ENCODE measurements around the gene ZSCAN9. TPM values are rescaled to one million over a fixed set of nuclear protein-coding genes. Genes with fewer than 3 reads are reported as not detected.

ZSCAN9 gene
- total and polyA plus RNA-seq, 2 of the 13 experiments (the other 11 are each of a cell fraction or from before 2014, with no cell fraction given) = 14.6 to 17.8 TPM

DNA sequence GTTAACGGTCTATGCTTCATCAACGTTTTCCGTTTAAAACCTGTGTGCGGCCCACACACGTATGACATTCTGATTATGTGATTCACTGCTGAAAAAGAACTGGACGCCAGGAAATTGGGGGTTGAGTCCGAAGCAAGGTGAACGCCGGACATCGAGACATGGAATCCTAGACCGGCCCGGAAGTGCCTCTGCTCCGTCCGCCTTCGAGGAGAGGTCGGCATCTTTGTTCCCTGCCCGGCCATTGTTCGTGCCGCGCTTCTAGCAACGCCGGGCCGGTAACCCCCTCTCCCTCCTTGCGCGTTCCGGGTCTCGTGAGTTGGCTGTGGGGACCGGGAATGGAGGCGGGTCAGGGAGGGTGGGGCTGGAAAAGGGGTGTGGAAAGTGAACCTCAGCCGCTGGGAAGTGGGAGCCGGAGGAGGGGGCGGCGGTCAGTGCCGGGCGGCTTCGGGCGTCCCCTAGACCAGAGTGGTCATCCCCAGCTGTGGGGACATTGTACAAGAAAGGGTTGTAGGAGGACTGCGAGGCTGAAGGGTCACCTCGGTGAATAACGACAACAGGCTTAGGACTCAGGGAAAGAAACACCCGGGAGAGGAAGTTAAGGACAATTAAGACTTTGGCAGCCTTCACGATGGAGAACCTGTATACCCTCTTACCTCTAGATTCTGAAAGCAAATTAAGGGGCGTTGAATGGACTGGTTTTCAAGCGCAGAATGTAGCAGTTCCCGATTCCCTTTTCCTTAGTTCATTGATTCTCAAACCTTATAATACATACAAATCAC is at the start of gene ZSCAN9 (continued):
- TF ChIP-seq, protein P1, sequence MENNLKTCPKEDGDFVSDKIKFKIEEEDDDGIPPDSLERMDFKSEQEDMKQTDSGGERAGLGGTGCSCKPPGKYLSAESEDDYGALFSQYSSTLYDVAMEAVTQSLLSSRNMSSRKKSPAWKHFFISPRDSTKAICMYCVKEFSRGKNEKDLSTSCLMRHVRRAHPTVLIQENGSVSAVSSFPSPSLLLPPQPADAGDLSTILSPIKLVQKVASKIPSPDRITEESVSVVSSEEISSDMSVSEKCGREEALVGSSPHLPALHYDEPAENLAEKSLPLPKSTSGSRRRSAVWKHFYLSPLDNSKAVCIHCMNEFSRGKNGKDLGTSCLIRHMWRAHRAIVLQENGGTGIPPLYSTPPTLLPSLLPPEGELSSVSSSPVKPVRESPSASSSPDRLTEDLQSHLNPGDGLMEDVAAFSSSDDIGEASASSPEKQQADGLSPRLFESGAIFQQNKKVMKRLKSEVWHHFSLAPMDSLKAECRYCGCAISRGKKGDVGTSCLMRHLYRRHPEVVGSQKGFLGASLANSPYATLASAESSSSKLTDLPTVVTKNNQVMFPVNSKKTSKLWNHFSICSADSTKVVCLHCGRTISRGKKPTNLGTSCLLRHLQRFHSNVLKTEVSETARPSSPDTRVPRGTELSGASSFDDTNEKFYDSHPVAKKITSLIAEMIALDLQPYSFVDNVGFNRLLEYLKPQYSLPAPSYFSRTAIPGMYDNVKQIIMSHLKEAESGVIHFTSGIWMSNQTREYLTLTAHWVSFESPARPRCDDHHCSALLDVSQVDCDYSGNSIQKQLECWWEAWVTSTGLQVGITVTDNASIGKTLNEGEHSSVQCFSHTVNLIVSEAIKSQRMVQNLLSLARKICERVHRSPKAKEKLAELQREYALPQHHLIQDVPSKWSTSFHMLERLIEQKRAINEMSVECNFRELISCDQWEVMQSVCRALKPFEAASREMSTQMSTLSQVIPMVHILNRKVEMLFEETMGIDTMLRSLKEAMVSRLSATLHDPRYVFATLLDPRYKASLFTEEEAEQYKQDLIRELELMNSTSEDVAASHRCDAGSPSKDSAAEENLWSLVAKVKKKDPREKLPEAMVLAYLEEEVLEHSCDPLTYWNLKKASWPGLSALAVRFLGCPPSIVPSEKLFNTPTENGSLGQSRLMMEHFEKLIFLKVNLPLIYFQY (CRISPR knock-in tag; IDR thresholded peaks at IDR 0.05; ENCODE audit: borderline replicate concordance) = peak; percentile 25; the same call in 1 of the 2 replicates
- TF ChIP-seq CAMTA2 (CRISPR knock-in tag; IDR thresholded peaks at IDR 0.05; ENCODE audit: borderline replicate concordance) (peak; percentile 54; the same call in 1 of the 2 replicates), HOXA5 (CRISPR knock-in tag; IDR thresholded peaks at IDR 0.05) (0 out of 2 replicates have a peak, but pooled peaks have one; percentile 33), EHMT2 (IDR thresholded peaks at IDR 0.05; ENCODE audit: borderline replicate concordance, low read depth, low read length) (peak; percentile 86; the same call in 1 of the 2 replicates), ZNF260 (CRISPR knock-in tag; IDR thresholded peaks at IDR 0.05; ENCODE audit: borderline replicate concordance, low read depth) (no peak), ZNF883 (CRISPR knock-in tag; IDR thresholded peaks at IDR 0.05; ENCODE audit: not compliant biosample characterization) (peak; percentile 81), RFX5 (IDR thresholded peaks at IDR 0.05; ENCODE audit: low read depth, low read length) (no peak), CENPX (CRISPR knock-in tag; IDR thresholded peaks at IDR 0.05) (no peak), RFX3 (CRISPR knock-in tag; IDR thresholded peaks at IDR 0.05) (no peak), ZFP62 (CRISPR knock-in tag; IDR thresholded peaks at IDR 0.05) (no peak), PCBP2 (optimal IDR thresholded peaks at IDR 0.05; ENCODE audit: low read depth, low read length, poor library complexity, severe bottlenecking) (no peak), FOXK2 (IDR thresholded peaks at IDR 0.05) (no peak), JUNB (CRISPR knock-in tag; IDR thresholded peaks at IDR 0.05; ENCODE audit: borderline replicate concordance) (no peak), ZSCAN12 (CRISPR knock-in tag; IDR thresholded peaks at IDR 0.05) (no peak), FOXA1 (IDR thresholded peaks at IDR 0.05) (no peak), FOXA1 (CRISPR knock-in tag; IDR thresholded peaks at IDR 0.05) (peak; percentile 34; the same call in 1 of the 2 replicates), ZBTB38 (CRISPR knock-in tag; IDR thresholded peaks at IDR 0.05) (peak; percentile 84; the same call in 1 of the 2 replicates), ZNF383 (CRISPR knock-in tag; IDR thresholded peaks at IDR 0.05; ENCODE audit: borderline replicate concordance) (peak; percentile 84; the same call in 1 of the 2 replicates), ATF7 (IDR thresholded peaks at IDR 0.05) (no peak), ATF7 (CRISPR knock-in tag; IDR thresholded peaks at IDR 0.05) (peak; percentile 51; the same call in 1 of the 2 replicates)
- TF ChIP-seq, protein P2, sequence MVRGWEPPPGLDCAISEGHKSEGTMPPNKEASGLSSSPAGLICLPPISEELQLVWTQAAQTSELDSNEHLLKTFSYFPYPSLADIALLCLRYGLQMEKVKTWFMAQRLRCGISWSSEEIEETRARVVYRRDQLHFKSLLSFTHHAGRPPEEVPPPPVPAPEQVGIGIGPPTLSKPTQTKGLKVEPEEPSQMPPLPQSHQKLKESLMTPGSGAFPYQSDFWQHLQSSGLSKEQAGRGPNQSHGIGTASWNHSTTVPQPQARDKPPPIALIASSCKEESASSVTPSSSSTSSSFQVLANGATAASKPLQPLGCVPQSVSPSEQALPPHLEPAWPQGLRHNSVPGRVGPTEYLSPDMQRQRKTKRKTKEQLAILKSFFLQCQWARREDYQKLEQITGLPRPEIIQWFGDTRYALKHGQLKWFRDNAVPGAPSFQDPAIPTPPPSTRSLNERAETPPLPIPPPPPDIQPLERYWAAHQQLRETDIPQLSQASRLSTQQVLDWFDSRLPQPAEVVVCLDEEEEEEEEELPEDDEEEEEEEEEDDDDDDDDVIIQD (CRISPR knock-in tag; IDR thresholded peaks at IDR 0.05; ENCODE audit: low read depth) = peak; percentile 65; the same call in 1 of the 2 replicates
- TF ChIP-seq, protein P3, sequence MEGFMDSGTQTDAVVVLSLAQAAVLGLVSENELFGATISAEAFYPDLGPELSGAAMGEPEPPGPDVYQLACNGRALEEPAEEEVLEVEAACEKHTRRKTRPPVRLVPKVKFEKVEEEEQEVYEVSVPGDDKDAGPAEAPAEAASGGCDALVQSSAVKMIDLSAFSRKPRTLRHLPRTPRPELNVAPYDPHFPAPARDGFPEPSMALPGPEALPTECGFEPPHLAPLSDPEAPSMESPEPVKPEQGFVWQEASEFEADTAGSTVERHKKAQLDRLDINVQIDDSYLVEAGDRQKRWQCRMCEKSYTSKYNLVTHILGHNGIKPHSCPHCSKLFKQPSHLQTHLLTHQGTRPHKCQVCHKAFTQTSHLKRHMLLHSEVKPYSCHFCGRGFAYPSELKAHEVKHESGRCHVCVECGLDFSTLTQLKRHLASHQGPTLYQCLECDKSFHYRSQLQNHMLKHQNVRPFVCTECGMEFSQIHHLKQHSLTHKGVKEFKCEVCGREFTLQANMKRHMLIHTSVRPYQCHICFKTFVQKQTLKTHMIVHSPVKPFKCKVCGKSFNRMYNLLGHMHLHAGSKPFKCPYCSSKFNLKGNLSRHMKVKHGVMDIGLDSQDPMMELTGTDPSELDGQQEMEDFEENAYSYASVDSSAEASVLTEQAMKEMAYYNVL (CRISPR knock-in tag; IDR thresholded peaks at IDR 0.05; ENCODE audit: borderline replicate concordance) = peak; percentile 75; the same call in 1 of the 2 replicates
